GM23338 (cell line): ENCODE measurements around the gene TMEM191B. TPM values are rescaled to one million over a fixed set of nuclear protein-coding genes. Genes with fewer than 3 reads are reported as not detected.

Experiments used
- polyA plus RNA-seq: library from polyadenylated mRNA; unstranded; fragments of >200 nt; fragmentation: Nextera tagmentation; extraction: Ambion mirVana; gene quantifications from 2 replicates; pipeline ENCODE4 v1.2.1, GENCODE V29; 2016
- total RNA-seq: library from RNA; depleted of rRNA; stranded (reverse); fragments of >200 nt; shearing (Covaris generic); gene quantifications from 2 replicates; pipeline ENCODE4 v1.2.3, GENCODE V29; 2014; rRNA removed

TMEM191B gene
- total and polyA plus RNA-seq, 2 experiments from 2014 or later, result 3.6 to 5.3 TPM

Other genes starting within 250 kb of the TMEM191B start
- gene GGTLC3, start 9.6 kb upstream of the TMEM191B start, total RNA-seq, result not detected in 2 replicates
- gene GGTLC3, start 9.6 kb upstream of the TMEM191B start, polyA plus RNA-seq, result not detected in 2 replicates
- 0.47 and 0.52 TPM in 2 replicates for gene RIMBP3, start 84.1 kb downstream of the TMEM191B start, total RNA-seq
- gene RIMBP3, start 84.1 kb downstream of the TMEM191B start, polyA plus RNA-seq, result 0.09 and 0.10 TPM in 2 replicates